ENCODE results near the gene RTN1. TPM values are rescaled to one million over a fixed set of nuclear protein-coding genes. Genes with fewer than 3 reads are reported as not detected.

The RTN1 gene, protein sequence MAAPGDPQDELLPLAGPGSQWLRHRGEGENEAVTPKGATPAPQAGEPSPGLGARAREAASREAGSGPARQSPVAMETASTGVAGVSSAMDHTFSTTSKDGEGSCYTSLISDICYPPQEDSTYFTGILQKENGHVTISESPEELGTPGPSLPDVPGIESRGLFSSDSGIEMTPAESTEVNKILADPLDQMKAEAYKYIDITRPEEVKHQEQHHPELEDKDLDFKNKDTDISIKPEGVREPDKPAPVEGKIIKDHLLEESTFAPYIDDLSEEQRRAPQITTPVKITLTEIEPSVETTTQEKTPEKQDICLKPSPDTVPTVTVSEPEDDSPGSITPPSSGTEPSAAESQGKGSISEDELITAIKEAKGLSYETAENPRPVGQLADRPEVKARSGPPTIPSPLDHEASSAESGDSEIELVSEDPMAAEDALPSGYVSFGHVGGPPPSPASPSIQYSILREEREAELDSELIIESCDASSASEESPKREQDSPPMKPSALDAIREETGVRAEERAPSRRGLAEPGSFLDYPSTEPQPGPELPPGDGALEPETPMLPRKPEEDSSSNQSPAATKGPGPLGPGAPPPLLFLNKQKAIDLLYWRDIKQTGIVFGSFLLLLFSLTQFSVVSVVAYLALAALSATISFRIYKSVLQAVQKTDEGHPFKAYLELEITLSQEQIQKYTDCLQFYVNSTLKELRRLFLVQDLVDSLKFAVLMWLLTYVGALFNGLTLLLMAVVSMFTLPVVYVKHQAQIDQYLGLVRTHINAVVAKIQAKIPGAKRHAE
- under 0.01 and 0.59 TPM in 2 replicates for total RNA-seq

DNA sequence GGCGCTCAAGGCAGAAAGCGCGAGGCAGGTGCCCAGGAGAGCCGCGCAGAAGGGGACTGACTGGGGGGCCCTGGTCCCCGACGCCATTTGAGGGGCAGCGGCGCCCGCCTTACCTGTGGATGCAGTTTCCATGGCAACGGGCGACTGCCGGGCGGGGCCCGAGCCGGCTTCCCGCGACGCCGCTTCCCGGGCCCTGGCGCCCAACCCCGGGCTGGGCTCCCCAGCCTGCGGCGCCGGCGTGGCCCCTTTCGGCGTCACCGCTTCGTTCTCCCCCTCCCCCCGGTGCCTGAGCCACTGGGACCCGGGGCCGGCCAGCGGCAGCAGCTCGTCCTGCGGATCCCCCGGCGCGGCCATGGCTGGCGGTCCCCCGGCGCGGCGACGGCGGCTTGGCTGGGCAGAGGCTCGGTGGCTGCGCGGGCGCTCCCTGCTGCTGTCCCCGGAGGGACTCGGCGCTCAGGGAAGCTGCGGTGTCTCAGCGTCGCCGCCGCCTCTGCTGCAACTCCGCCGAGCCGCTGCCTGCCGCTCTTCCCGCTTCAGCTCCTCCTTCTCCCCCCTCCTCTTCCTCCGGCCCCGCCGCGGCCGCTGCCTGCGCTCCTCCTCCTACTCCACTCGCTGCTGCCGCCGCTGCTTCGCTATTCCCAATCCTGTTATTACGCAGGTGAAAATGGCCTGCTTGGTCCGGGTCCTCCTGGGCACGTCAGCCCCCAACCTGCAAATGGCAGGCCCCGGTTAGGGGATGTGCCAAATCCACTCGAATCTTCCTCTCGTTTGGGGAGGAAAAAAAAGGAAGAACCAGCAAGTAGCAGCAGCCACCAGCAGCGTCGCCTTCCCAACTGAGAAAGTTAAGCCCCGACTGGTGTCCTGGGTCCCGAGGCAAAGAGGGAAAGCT is at the start of gene RTN1:
Gene RTN1 (minus strand): TSS at position 500 of the 889 bp plus-strand sequence. CDS start 146 bp downstream, at position 354.

DNA sequence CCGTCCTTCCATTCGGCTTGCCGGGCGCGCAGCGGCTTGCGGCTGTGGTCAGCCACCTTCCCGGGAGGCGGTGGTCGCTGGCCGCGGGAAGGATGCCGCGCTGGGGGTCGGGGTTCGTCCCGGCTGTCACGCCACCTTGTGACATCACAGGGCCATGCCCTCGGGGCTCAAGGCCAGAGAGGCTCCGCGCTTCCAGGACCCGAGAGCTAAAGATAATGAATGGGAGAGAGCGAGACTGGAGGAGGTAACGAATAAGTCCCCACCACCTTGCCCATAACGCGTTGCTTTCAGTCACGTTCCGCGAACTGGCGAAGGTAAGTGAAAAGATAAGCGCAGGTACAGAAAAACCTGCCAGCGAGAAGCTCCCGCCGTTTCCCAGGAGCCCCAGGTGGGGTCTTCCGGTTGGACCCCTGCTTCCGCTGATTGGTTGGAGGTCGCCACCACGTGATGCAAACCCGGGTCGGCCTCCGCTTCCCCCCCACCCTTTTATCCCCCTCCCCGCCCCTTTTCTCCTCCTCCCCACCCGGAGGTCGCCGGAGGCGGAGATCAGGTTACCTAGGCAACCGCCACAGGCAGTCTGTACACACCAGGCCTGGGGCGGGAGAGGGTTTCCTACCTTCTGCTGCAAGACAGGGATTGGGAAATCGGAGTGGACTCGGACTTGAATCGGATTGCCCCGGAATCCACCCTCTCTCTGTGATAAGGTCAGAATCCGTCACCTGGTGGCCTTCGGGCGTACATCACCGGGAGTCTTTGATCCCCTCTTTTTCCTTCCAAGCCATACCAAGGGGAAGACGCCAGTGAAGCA is 49.2 kb upstream of the RTN1 start, which contains the start of gene LRRC9:
Gene LRRC9 (plus strand): TSS at position 575 of the 808 bp plus-strand sequence.

DNA sequence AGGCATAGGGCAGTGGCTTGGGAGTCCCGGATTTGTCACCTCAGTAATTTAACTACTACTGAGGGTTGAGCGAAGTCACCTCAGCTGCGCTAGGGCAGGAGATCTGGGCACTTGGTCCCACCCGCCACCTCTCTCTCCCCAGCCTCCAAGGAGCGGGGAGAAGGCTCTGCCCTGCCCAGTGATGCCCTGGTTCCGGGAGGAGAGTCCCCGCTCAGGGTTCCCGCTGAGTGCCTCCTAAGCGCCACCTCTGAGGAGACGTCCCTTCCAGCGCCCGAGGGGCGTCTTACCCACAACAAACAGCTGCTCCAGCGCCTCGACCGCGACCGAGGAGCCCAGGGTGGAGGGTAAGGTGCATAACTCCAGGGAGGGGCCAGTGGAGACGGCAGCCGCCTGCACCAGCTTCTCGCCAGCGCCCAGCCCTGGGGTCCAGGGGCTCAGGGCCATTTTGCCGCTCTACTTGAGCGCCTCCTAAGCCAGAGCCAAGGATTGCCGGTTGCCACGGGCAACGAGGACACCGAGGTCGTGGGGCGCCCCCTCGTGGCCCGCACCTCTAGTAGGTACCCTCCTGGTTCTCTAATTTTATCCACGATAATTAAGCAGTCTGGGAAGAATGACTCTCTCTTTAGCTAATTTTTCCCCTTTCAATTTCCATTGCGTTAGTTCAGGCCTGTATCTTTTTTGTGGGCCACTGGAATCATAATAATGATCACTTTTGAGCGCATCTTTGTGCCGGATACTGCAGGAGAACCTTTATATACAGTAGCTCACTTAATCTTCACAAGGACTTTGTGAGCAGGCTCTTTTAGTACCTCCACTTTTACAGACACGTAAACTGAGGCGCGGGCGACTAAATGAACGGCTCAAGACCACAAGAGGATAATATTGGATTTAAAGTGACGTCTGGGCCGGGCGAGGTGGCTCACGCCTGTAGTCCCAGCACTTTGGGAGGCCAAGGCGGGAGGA is 294.0 kb downstream of the RTN1 start, which contains the start of gene CCDC175:
Gene CCDC175 (minus strand): TSS at position 481 of the 963 bp plus-strand sequence. CDS start 37 bp downstream, at position 444.

Other genes with a start within 250 kb of the RTN1 start
- not detected in 2 replicates for gene LRRC9, start 49.4 kb upstream of the RTN1 start, total RNA-seq
- 45.0 and 53.8 TPM in 2 replicates for gene PCNX4, start 221.1 kb upstream of the RTN1 start, total RNA-seq